Body of pancreas (tissue), 4 donors: ENCODE results near the gene CD4. TPM values are rescaled to one million over a fixed set of nuclear protein-coding genes. Genes with fewer than 3 reads are reported as not detected.

Experiments used
- ATAC-seq: fragments of 150-250 bp; one replicate; pipeline ENCODE4 v1.9.1; 2016
- DNase-seq, 4 donors: peaks; one replicate each; pipeline ENCODE4 v3.0.0-alpha.2; 2019
- H3K27ac ChIP-seq, 4 donors: fragments of 200-600 bp; sonication (generic); 1 replicate in 3 of 4; 2 replicates in 1 of 4; pipeline versions ENCODE4 v1.5.1 to v1.6.1; 2016 to 2019; ENCODE audit warnings: mild to moderate bottlenecking in 1 of 4, mixed read lengths in 1 of 4, moderate library complexity in 1 of 4
- H3K27me3 ChIP-seq, 2 donors: fragments of 200-600 bp; sonication (generic); one replicate each; pipeline ENCODE4 v1.6.0; 2016; ENCODE audit warnings: mild to moderate bottlenecking in 1 of 2
- H3K36me3 ChIP-seq, 2 donors: fragments of 200-600 bp; sonication (generic); replicated peaks in 1 of 2; 2 replicates each; pipeline ENCODE4 v1.5.1; 2016; ENCODE audit warnings: low read depth in 2 of 2; ENCODE audit not compliant: insufficient read depth in 1 of 2
- H3K4me1 ChIP-seq: fragments of 200-600 bp; sonication (generic); one replicate; pipeline ENCODE4 v1.6.0; 2016
- H3K4me3 ChIP-seq, 2 donors: fragments of 200-600 bp; sonication (generic); 1 replicate in 1 of 2; 2 replicates in 1 of 2; pipeline ENCODE4 v1.5.1; 2016 to 2019
- H3K9me3 ChIP-seq, 3 donors: fragments of 200-600 bp; sonication (generic); 1 replicate in 2 of 3; 2 replicates in 1 of 3; pipeline ENCODE4 v1.5.1; 2016
- CTCF ChIP-seq, 7 experiments: fragments of 450-650 bp in 4 of 7; fragments of 200-600 bp in 3 of 7; sonication (generic) in 3 of 7; IDR thresholded peaks; one replicate each; pipeline ENCODE4 v1.5.1; 2016 to 2019; ENCODE audit warnings: antibody characterized with exemption in 7 of 7
- POLR2A ChIP-seq, 3 donors: fragments of 450-650 bp; IDR thresholded peaks; one replicate each; pipeline ENCODE4 v1.6.1; 2016; ENCODE audit warnings: antibody characterized with exemption in 3 of 3, mild to moderate bottlenecking in 2 of 3
- WGBS, 2 donors: methylation state at CpG; one replicate each; pipeline ENCODE4 v1.1.5; 2017; 5-methylcytosine and 5-hydroxymethylcytosine counted together
- intact Hi-C: fragments of 100-400 bp; cut with DNase I; formaldehyde crosslinking; loops from one replicate; pipeline ENCODE4 v1.15.1; 2023
- total RNA-seq, 2 donors: library from RNA; depleted of rRNA; stranded (reverse); fragments of >200 nt; gene quantifications; one replicate each; pipeline ENCODE4 v1.1.0, GENCODE V29; 2016

The CD4 gene
- total RNA-seq, 2 donors from 2014 or later = 3.0 to 5.2 TPM

- WGBS, 2 donors = 32 to 41% methylated on average over 1 of the region's 1 CpG
- intact Hi-C loops = no loop called here
- no peaks in the 10 kb centered on the region for H3K27me3 ChIP-seq
- no peaks in the 10 kb centered on the region for H3K36me3 ChIP-seq
- DNase-seq (no peak), ATAC-seq (no peak)
- H3K27ac ChIP-seq = no peak overlapping the region
- H3K4me3 ChIP-seq = no peak overlapping the region
- H3K9me3 ChIP-seq = no peaks in the 10 kb centered on the region
- TF ChIP-seq POLR2A (IDR thresholded peaks at IDR 0.05) (no peak), CTCF (IDR thresholded peaks at IDR 0.05) (no peak)
- H3K4me1 ChIP-seq = no peaks in the 10 kb centered on the region
These were observed 17.8 kb downstream of the CD4 start for GRCh38 chr12:6807170-6807569.

- no peaks in the 10 kb centered on the region for H3K9me3 ChIP-seq
- intact Hi-C loops = no loop called here
- no peak overlapping the region for H3K4me3 ChIP-seq
- no peaks in the 10 kb centered on the region for H3K4me1 ChIP-seq
- ATAC-seq (no peak), DNase-seq (no peak)
- WGBS, 2 donors = 70 to 72% methylated on average over 10 of the region's 10 CpGs
- no peaks in the 10 kb centered on the region for H3K36me3 ChIP-seq
- no peak overlapping the region for H3K27ac ChIP-seq
- no peaks in the 10 kb centered on the region for H3K27me3 ChIP-seq
- TF ChIP-seq CTCF (IDR thresholded peaks at IDR 0.05) = no peak
- TF ChIP-seq POLR2A (IDR thresholded peaks at IDR 0.05) = no peak
These were observed 19.7 kb downstream of the CD4 start for GRCh38 chr12:6809056-6809455.

- Histone ChIP-seq H3K36me3 (no peaks in the 10 kb centered on the region), H3K27me3 (no peaks in the 10 kb centered on the region), H3K4me1 (no peaks in the 10 kb centered on the region), H3K27ac (no peak overlapping the region), H3K4me3 (no peak overlapping the region), H3K9me3 (no peaks in the 10 kb centered on the region)
- TF ChIP-seq POLR2A (IDR thresholded peaks at IDR 0.05) (no peak), CTCF (IDR thresholded peaks at IDR 0.05) (no peak)
- WGBS, 2 donors = 71 to 88% methylated on average over 1 of the region's 1 CpG
- ATAC-seq (no peak), DNase-seq (no peak)
- intact Hi-C loops = no loop called here
These were observed 21.4 kb downstream of the CD4 start for GRCh38 chr12:6810758-6811157.

GRCh38 chr12:6813363-6813762 is 24.0 kb downstream of the CD4 start:
- no peaks in the 10 kb centered on the region for H3K9me3 ChIP-seq
- no peaks in the 10 kb centered on the region for H3K27me3 ChIP-seq
- no peak overlapping the region for H3K27ac ChIP-seq
- no peak for DNase-seq
- H3K4me1 ChIP-seq = no peaks in the 10 kb centered on the region
- WGBS, 2 donors = 30 to 31% methylated on average over 4 of the region's 4 CpGs
- H3K36me3 ChIP-seq = no peaks in the 10 kb centered on the region
- intact Hi-C loops = no loop called here
- no peak for TF ChIP-seq POLR2A (IDR thresholded peaks at IDR 0.05)
- TF ChIP-seq CTCF (IDR thresholded peaks at IDR 0.05) = no peak
- no peak overlapping the region for H3K4me3 ChIP-seq
- no peak for ATAC-seq

GRCh38 chr12:6816598-6816997 is 27.3 kb downstream of the CD4 start:
- Histone ChIP-seq H3K27me3 (no peaks in the 10 kb centered on the region), H3K36me3 (no peaks in the 10 kb centered on the region), H3K4me1 (peaks cover under 1% of the 10 kb centered on the region), H3K27ac (no peak overlapping the region), H3K4me3 (no peak overlapping the region), H3K9me3 (no peaks in the 10 kb centered on the region)
- DNase-seq (no peak), ATAC-seq (no peak)
- no peak for TF ChIP-seq POLR2A (IDR thresholded peaks at IDR 0.05)
- no peak for TF ChIP-seq CTCF (IDR thresholded peaks at IDR 0.05)
- intact Hi-C loops = no loop called here
- 29 to 30% methylated on average over 3 of the region's 3 CpGs for WGBS, 2 donors
